ENCODE results near the gene SPEN.

- TF ChIP-seq CTCF (IDR thresholded peaks at IDR 0.05; ENCODE audit: low read depth, low read length, poor library complexity, severe bottlenecking) (no peak), EZH2phosphoT487 (IDR thresholded peaks at IDR 0.05; ENCODE audit: borderline replicate concordance, low read length) (no peak)
Measured at GRCh38 chr1:15943328-15943991, 96.0 kb downstream of the SPEN start.

Data from DOHH2 (cell line).